ENCODE measurements around the gene LRRN4CL. TPM values are rescaled to one million over a fixed set of nuclear protein-coding genes. Genes with fewer than 3 reads are reported as not detected.

Gene LRRN4CL
- total and polyA plus RNA-seq, 2 of the 8 experiments (the other 6 are each of a cell fraction or from before 2014, with no cell fraction given) = 0.05 to 0.26 TPM

DNA sequence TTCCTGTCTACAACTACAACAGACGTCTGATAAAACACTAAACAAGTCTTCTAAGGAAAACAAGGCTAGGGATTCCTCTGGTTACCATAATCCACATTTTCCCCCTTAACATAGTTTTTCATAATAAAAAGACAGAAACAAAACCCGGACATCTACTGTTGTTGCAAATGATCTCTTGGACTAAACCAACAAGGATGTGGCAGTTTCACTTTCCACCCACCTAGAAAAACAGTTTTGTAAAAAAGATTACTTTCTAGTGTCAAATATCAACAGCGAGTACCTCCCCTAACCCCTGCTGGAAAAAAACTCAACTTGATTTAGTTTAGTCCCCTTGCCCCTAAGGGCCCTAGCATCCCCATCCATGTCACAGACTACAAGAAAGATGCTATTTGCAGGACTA, 23.5 kb upstream of the LRRN4CL start:
- Histone ChIP-seq H4K91ac (replicated peaks; ENCODE audit: insufficient read length, low read length) (no peak overlapping the region), H2BK20ac (ENCODE audit: low read length) (no peak overlapping the region), H3K36me3 (ENCODE audit: control insufficient read depth in 2 of 4, insufficient read depth in 4 of 4, low read length in 3 of 4) (peaks cover 26 to 72% (median 50%) of the 10 kb centered on the region in 4 experiments), H3K4me3 (ENCODE audit: extremely low read depth in 1 of 4, insufficient read depth in 2 of 4, low read depth in 3 of 4, low read length in 4 of 4) (no peak overlapping the region), H3K4me1 (replicated peaks in 1 of 4; ENCODE audit: control insufficient read depth in 3 of 4, insufficient read depth in 4 of 4, low read length in 3 of 4) (peaks cover 3 to 32% (median 14%) of the 10 kb centered on the region in 4 experiments), H2BK120ac (replicated peaks; ENCODE audit: low read depth, low read length) (no peak overlapping the region), H2BK12ac (ENCODE audit: low read depth, low read length) (no peak overlapping the region), H2AFZ (ENCODE audit: low read length) (no peak overlapping the region), H3K4ac (replicated peaks; ENCODE audit: insufficient read length, low read depth, low read length) (no peak overlapping the region), H2BK5ac (ENCODE audit: low read depth, low read length) (no peak overlapping the region), H4K8ac (ENCODE audit: extremely low read depth, insufficient read depth, low read length) (no peak overlapping the region), H3K56ac (replicated peaks; ENCODE audit: insufficient read length, low read depth, low read length) (no peak overlapping the region), H3K4me2 (ENCODE audit: insufficient read depth in 1 of 2, low read depth in 2 of 2, low read length in 2 of 2) (no peak overlapping the region), H4K20me1 (replicated peaks in 1 of 2; ENCODE audit: control insufficient read depth in 1 of 2, insufficient read depth in 2 of 2, low read length in 2 of 2) (peaks cover 0 to 3% of the 10 kb centered on the region in 2 experiments), H4K5ac (ENCODE audit: insufficient read length, low read depth, low read length) (no peak overlapping the region), H3K23ac (ENCODE audit: insufficient read length) (no peak overlapping the region), H3K27me3 (replicated peaks in 1 of 4; ENCODE audit: control insufficient read depth in 3 of 4, extremely low read depth in 1 of 4, insufficient read depth in 3 of 4, low read length in 3 of 4) (no peaks in the 10 kb centered on the region; a peak in 1 of 7 replicates), H3K23me2 (ENCODE audit: low read depth, low read length) (peaks cover 8% of the 10 kb centered on the region), H3K79me2 (ENCODE audit: control insufficient read depth in 1 of 2, insufficient read depth in 2 of 2, low read length in 2 of 2) (peaks cover 0 to 11% of the 10 kb centered on the region in 2 experiments; a peak in 2 of 4 replicates), H3K9ac (replicated peaks in 1 of 4; ENCODE audit: extremely low read depth in 1 of 4, low read depth in 3 of 4, low read length in 3 of 4) (no peak overlapping the region), H3K18ac (ENCODE audit: extremely low read depth, low read length) (no peak overlapping the region), H3K14ac (ENCODE audit: insufficient read length) (no peak overlapping the region), H3K79me1 (ENCODE audit: low read depth, low read length) (no peaks in the 10 kb centered on the region; the same call in 1 of the 2 replicates), H3K27ac (ENCODE audit: low read depth, low read length) (no peak overlapping the region), H2AK5ac (ENCODE audit: low read depth, low read length) (no peak overlapping the region), H3K9me3 (ENCODE audit: insufficient read depth in 2 of 2, low read depth in 1 of 2, low read length in 1 of 2) (no peaks in the 10 kb centered on the region), H2BK15ac (ENCODE audit: low read length) (no peak overlapping the region)
- ChIA-PET POLR2A (ENCODE audit: partially characterized antibody) (interaction anchor here (0.9 to 61.4 kb wide), 6 partner anchors 10 to 177 kb away, joined by 3 to 2041 read pairs (median 4); partner anchors contain the start of genes C11orf98, CSKMT, GANAB and HNRNPUL2), CTCF (ENCODE audit: partially characterized antibody) (interaction anchor here (0.8 to 4.0 kb wide), 3 partner anchors 11 to 73 kb away, joined by 3 to 26 read pairs (median 3); partner anchors contain the start of gene TAF6L)
- FAIRE-seq = no peak
- no peak for DNase-seq (ENCODE audit: low read depth in 1 of 2, low spot score in 2 of 2)
- TF ChIP-seq ASH2L (IDR thresholded peaks at IDR 0.05; ENCODE audit: low read length) (no peak), POLR2AphosphoS5 (IDR thresholded peaks at IDR 0.05; ENCODE audit: low read depth, low read length) (no peak)
- TF ChIP-seq, protein P1, sequence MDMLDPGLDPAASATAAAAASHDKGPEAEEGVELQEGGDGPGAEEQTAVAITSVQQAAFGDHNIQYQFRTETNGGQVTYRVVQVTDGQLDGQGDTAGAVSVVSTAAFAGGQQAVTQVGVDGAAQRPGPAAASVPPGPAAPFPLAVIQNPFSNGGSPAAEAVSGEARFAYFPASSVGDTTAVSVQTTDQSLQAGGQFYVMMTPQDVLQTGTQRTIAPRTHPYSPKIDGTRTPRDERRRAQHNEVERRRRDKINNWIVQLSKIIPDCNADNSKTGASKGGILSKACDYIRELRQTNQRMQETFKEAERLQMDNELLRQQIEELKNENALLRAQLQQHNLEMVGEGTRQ (IDR thresholded peaks at IDR 0.05; ENCODE audit: low read length) = no peak
- 89% methylated on average over 3 of the region's 3 CpGs; no CpG with 5 or more reads in 1 of the 2 experiments for WGBS, 2 experiments (ENCODE audit: extremely low coverage in 1 of 2, insufficient coverage in 1 of 2, insufficient read length in 1 of 2, insufficient replicate concordance in 2 of 2, low coverage in 1 of 2, low lambda C conversion rate in 2 of 2, missing lambda C conversion rate in 1 of 2)

Data from H1 (cell line).